ENCODE results near the gene GOPC.
A peak's percentile ranks its signal among the peaks of the same experiment; 100 is the strongest.
"Not testable (repeated sequence)": the region's sequence is repeated elsewhere in the genome, so short reads cannot be mapped to it uniquely, and the experiment has no call there.

Gene GOPC

GRCh38 chr6:117602151-117602898 is at the start of gene GOPC:
TSS of gene GOPC (minus strand) at chr6:117602511. CDS start at chr6:117602288, 223 bp downstream.
- DNase-seq = peak; percentile 90 to 94

- not testable (repeated sequence) for DNase-seq
These were observed 49.7 kb upstream of the GOPC start for GRCh38 chr6:117651984-117652383.

- DNase-seq = no peak
These were observed 40.7 kb upstream of the GOPC start for GRCh38 chr6:117642976-117643375.

- no peak for DNase-seq
These were observed 35.5 kb upstream of the GOPC start for GRCh38 chr6:117637770-117638169.

- DNase-seq = no peak
These were observed 26.9 kb upstream of the GOPC start for GRCh38 chr6:117629119-117629660.

GRCh38 chr6:117627533-117627932 is 25.2 kb upstream of the GOPC start:
- no peak for DNase-seq

GRCh38 chr6:117624869-117625481 is 22.7 kb upstream of the GOPC start:
- DNase-seq = no peak

- no peak for DNase-seq
These were observed 16.9 kb upstream of the GOPC start for GRCh38 chr6:117619178-117619577.

GRCh38 chr6:117617210-117618035 is 15.1 kb upstream of the GOPC start:
- DNase-seq = no peak

GRCh38 chr6:117616391-117617209 is 14.3 kb upstream of the GOPC start:
- peak in 1 of 2 donors; percentile 42 for DNase-seq

- DNase-seq = no peak
These were observed 13.6 kb upstream of the GOPC start for GRCh38 chr6:117615750-117616390.

GRCh38 chr6:117613920-117614560 is 11.7 kb upstream of the GOPC start:
- DNase-seq = no peak

- no peak for DNase-seq
These were observed 5.2 kb upstream of the GOPC start for GRCh38 chr6:117607511-117607910.

- DNase-seq = peak in 1 of 2 donors; percentile 56
These were observed 3.0 kb upstream of the GOPC start for GRCh38 chr6:117605169-117605826.

- no peak for DNase-seq
These were observed 1.5 kb upstream of the GOPC start for GRCh38 chr6:117603821-117604220.

- no peak for DNase-seq
These were observed 733 bp upstream of the GOPC start for GRCh38 chr6:117602899-117603588.

- peak in 1 of 2 donors; percentile 32 for DNase-seq
These were observed 530 bp downstream of the GOPC start for GRCh38 chr6:117601811-117602150.

GRCh38 chr6:117600008-117600743 is 2.1 kb downstream of the GOPC start:
- DNase-seq = no peak

- no peak for DNase-seq
These were observed 4.6 kb downstream of the GOPC start for GRCh38 chr6:117597755-117598154.

Measured in stimulated activated CD4-positive, alpha-beta T cell treated with anti-CD3 and anti-CD28 coated beads, Interleukin-2, amount 100 ng/mL, for 24 hours (primary cell).